HUES48 (cell line): ENCODE data around the gene HDAC1.

ENCODE experiments used
- H3K27ac ChIP-seq: one replicate; pipeline ENCODE4 v1.7.0; 2013; ENCODE audit warnings: low read depth, low read length, inconsistent platforms
- H3K27me3 ChIP-seq: 2 replicates; pipeline ENCODE4 v1.6.1; 2013; ENCODE audit warnings: mild to moderate bottlenecking, low read length; ENCODE audit not compliant: control insufficient read depth, insufficient read depth
- H3K36me3 ChIP-seq: 2 replicates; pipeline ENCODE4 v1.6.1; 2013; ENCODE audit warnings: low read length; ENCODE audit not compliant: control insufficient read depth, insufficient read depth
- H3K4me1 ChIP-seq: 2 replicates; pipeline ENCODE4 v1.6.1; 2013; ENCODE audit warnings: mild to moderate bottlenecking, low read length; ENCODE audit not compliant: control insufficient read depth, insufficient read depth
- H3K4me3 ChIP-seq: 2 replicates; pipeline ENCODE4 v1.5.1; 2013; ENCODE audit warnings: mild to moderate bottlenecking, low read depth, low read length
- H3K9ac ChIP-seq: 2 replicates; pipeline ENCODE4 v1.6.1; 2013; ENCODE audit warnings: mild to moderate bottlenecking, low read depth, low read length, moderate library complexity
- H3K9me3 ChIP-seq: 2 replicates; pipeline ENCODE4 v1.6.1; 2013; ENCODE audit warnings: low read length; ENCODE audit not compliant: control insufficient read depth, insufficient read depth

The HDAC1 gene

GRCh38 chr1:32338637-32339145 is 46.8 kb downstream of the HDAC1 start:
- Histone ChIP-seq H3K9ac (no peak overlapping the region), H3K27me3 (0 out of 2 replicates have a peak, but pooled peaks cover 4% of the 10 kb centered on the region), H3K4me1 (peaks cover 23% of the 10 kb centered on the region), H3K9me3 (no peaks in the 10 kb centered on the region), H3K27ac (no peak overlapping the region), H3K36me3 (peaks cover 12% of the 10 kb centered on the region), H3K4me3 (no peak overlapping the region)

GRCh38 chr1:32339363-32339978 is 47.6 kb downstream of the HDAC1 start:
- Histone ChIP-seq H3K27me3 (0 out of 2 replicates have a peak, but pooled peaks cover 4% of the 10 kb centered on the region), H3K4me1 (peaks cover 16% of the 10 kb centered on the region), H3K9ac (no peak overlapping the region), H3K36me3 (peaks cover 4% of the 10 kb centered on the region), H3K27ac (no peak overlapping the region), H3K9me3 (no peaks in the 10 kb centered on the region), H3K4me3 (no peak overlapping the region)

GRCh38 chr1:32341186-32341757 is 49.4 kb downstream of the HDAC1 start:
- no peak overlapping the region for H3K27ac ChIP-seq
- 0 out of 2 replicates have a peak, but pooled peaks cover 4% of the 10 kb centered on the region for H3K27me3 ChIP-seq
- H3K9ac ChIP-seq = no peak overlapping the region
- H3K4me3 ChIP-seq = no peak overlapping the region
- no peaks in the 10 kb centered on the region for H3K9me3 ChIP-seq
- no peaks in the 10 kb centered on the region for H3K36me3 ChIP-seq
- peaks cover 13% of the 10 kb centered on the region for H3K4me1 ChIP-seq

DNA sequence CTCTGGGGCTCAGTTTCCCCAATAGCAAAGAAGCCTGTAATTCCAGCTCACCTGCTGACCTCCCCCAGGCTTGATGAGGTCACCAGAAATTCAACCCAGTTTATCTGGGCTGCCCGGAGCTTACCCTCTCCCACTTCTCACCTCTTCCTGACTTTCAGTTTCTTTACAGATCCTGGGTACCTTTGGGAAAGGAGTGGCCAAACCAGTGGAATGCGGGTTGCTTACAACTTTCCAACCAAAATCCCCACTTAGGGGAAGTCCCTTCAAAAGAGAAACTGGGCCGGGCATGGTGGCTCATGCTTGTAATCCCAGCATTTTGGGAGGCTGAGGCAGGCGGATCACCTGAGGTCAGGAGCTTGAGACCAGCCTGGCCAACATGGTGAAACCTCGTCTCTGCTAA is 50.1 kb downstream of the HDAC1 start:
- 0 out of 2 replicates have a peak, but pooled peaks cover under 1% of the 10 kb centered on the region for H3K27me3 ChIP-seq
- no peak overlapping the region for H3K27ac ChIP-seq
- H3K4me3 ChIP-seq = no peak overlapping the region
- no peaks in the 10 kb centered on the region for H3K9me3 ChIP-seq
- H3K4me1 ChIP-seq = peaks cover 8% of the 10 kb centered on the region
- no peaks in the 10 kb centered on the region for H3K36me3 ChIP-seq
- H3K9ac ChIP-seq = no peak overlapping the region

DNA sequence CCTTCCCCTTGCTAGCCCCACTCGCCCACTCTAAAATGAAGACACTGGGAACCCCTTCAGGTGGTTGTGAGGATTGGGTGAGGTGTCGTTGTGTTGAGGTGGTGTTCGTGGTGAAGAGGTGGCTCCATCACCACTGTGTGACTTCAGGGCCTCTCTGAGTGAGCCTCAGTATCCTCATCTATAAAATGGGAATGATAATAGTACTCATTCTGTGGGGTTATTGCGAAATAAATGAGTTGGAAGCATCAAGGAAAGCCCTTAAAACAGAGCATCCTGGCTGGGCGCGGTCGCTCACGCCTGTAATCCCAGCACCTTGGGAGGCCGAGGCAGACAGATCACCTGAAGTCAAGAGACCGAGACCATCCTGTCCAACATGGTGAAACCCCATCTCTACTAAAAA is 50.8 kb downstream of the HDAC1 start:
- no peak overlapping the region for H3K27ac ChIP-seq
- H3K4me1 ChIP-seq = peaks cover 1% of the 10 kb centered on the region; the same call in 1 of the 2 replicates
- H3K36me3 ChIP-seq = no peaks in the 10 kb centered on the region
- H3K27me3 ChIP-seq = no peaks in the 10 kb centered on the region
- no peak overlapping the region for H3K4me3 ChIP-seq
- no peak overlapping the region for H3K9ac ChIP-seq
- no peaks in the 10 kb centered on the region for H3K9me3 ChIP-seq

DNA sequence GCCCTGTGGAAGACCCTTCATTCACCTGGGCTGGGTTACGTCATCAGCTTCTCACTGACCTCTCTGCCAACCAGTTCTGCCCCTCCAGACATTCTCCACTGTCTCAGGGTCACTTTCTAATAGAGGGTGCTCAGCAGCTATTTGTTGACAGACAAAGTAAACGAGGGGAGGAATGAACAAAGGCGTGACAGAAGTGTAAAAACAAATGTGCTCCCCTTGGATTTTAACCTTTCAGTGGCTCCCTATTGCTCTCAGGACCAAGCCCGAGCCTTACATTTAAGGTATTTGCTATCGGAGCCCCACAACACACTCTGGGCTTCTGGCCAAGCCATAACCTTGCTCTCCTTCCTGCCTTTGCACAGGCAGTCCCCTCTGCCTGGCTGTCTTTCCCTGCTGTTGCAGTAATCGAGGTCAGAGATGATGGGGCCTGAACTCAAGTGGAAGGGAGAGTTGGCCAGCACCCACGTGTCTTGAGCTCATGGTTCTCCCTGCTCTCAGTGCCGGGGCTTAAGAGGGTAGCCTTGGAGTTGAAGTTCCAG is 53.5 kb downstream of the HDAC1 start:
- Histone ChIP-seq H3K4me1 (no peaks in the 10 kb centered on the region), H3K9me3 (peaks cover under 1% of the 10 kb centered on the region; the same call in 1 of the 2 replicates), H3K36me3 (no peaks in the 10 kb centered on the region), H3K4me3 (no peak overlapping the region), H3K27me3 (peaks cover 6% of the 10 kb centered on the region), H3K9ac (no peak overlapping the region), H3K27ac (no peak overlapping the region)

GRCh38 chr1:32346532-32347157 is 54.8 kb downstream of the HDAC1 start:
- H3K4me3 ChIP-seq = no peak overlapping the region
- H3K36me3 ChIP-seq = no peaks in the 10 kb centered on the region
- H3K27ac ChIP-seq = no peak overlapping the region
- H3K9ac ChIP-seq = no peak overlapping the region
- H3K9me3 ChIP-seq = peaks cover 5% of the 10 kb centered on the region
- no peaks in the 10 kb centered on the region for H3K4me1 ChIP-seq
- H3K27me3 ChIP-seq = peaks cover 10% of the 10 kb centered on the region

DNA sequence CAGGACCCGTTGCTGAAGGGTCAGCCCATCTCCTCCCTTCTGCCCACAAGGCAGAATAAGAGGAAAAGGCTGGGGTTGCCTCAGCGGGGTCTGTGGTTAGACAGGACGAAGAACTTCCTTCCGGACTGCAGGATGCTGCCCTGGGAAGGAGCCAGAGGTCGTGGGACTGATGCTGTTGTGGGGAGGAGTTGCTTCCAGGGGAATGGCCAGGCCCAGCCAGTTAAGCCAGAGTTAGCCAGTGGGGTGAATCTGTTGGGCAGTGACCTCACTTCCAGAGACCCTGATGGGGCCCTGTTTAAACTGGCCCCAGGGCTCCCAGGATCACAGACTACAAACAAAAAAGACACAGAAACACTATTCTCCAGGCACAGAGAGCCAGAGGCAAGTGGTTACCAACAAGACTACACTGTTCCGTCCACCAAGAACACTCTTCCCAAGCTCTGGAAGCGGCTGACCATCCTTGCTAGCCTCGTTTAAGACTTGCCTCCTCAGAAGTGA is 57.4 kb downstream of the HDAC1 start:
- H3K9me3 ChIP-seq = peaks cover 5% of the 10 kb centered on the region
- H3K36me3 ChIP-seq = no peaks in the 10 kb centered on the region
- no peak overlapping the region for H3K4me3 ChIP-seq
- H3K27me3 ChIP-seq = peaks cover 10% of the 10 kb centered on the region
- H3K27ac ChIP-seq = no peak overlapping the region
- H3K4me1 ChIP-seq = peaks cover 14% of the 10 kb centered on the region; the same call in 1 of the 2 replicates
- H3K9ac ChIP-seq = no peak overlapping the region

DNA sequence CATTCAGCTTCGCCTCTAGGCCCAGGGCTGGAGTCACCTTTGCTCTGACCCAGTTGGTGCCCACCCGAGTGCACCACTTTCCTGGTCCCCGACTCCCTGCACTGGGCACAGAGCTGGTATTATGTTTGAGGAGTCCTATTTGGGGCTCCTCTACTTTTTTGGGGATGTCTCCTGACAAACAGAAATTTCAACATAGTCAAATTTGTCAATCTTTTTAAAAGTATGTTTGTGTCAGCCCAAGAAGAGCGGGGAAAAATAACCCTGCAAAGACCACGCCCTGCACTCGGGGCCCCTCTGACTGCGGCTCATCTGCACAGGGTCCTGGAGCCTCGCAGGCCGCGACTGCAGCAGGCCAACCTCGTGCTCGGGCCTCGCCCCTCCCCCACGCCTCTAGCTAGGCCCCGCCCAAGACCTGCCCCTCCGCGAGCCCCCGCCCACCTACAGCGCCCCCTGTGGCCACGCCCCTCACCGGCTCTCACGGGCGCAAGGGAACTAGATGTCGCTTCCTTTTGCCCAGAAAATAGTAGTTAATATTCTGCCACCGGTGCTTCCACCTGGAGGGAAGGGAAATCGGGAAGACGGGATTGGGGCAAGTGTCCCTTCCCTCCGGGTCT is 59.0 kb downstream of the HDAC1 start:
- Histone ChIP-seq H3K27ac (peak overlapping the region; percentile 87), H3K27me3 (peaks cover 10% of the 10 kb centered on the region), H3K36me3 (no peaks in the 10 kb centered on the region), H3K4me3 (peak overlapping the region; percentile 90), H3K9me3 (peaks cover 5% of the 10 kb centered on the region), H3K4me1 (peaks cover 14% of the 10 kb centered on the region; the same call in 1 of the 2 replicates), H3K9ac (peak overlapping the region; percentile 58; the same call in 1 of the 2 replicates)

GRCh38 chr1:32351399-32352238 is 59.7 kb downstream of the HDAC1 start:
- Histone ChIP-seq H3K4me1 (peaks cover 14% of the 10 kb centered on the region; the same call in 1 of the 2 replicates), H3K27ac (peak overlapping the region; percentile 87), H3K9me3 (peaks cover 5% of the 10 kb centered on the region), H3K27me3 (peaks cover 10% of the 10 kb centered on the region), H3K9ac (peak overlapping the region; percentile 58; the same call in 1 of the 2 replicates), H3K36me3 (no peaks in the 10 kb centered on the region), H3K4me3 (peak overlapping the region; percentile 90)
